Measurements from ENCODE around the gene MAPK13. TPM values are rescaled to one million over a fixed set of nuclear protein-coding genes. Genes with fewer than 3 reads are reported as not detected.

Gene MAPK13
- total RNA-seq, 4 donors from 2014 or later = 1.4 to 8.4 (median 3.1) TPM

- Histone ChIP-seq H3K4me1 (peaks cover 0 to 30% (median 16%) of the 10 kb centered on the region in 3 donors), H3K36me3 (no peaks in the 10 kb centered on the region), H3K27me3 (peaks cover 45% of the 10 kb centered on the region), H3K9me3 (no peaks in the 10 kb centered on the region), H3K4me3 (no peak overlapping the region), H3K27ac (no peak overlapping the region)
- 87 to 95% methylated on average over 3 to 4 of the region's 4 CpGs for WGBS, 2 donors (ENCODE audit: low coverage in 1 of 2)
- ATAC-seq = no peak
- TF ChIP-seq POLR2AphosphoS5 (IDR thresholded peaks at IDR 0.05) (no peak), CTCF (IDR thresholded peaks at IDR 0.05) (no peak), EP300 (IDR thresholded peaks at IDR 0.05) (no peak), POLR2A (IDR thresholded peaks at IDR 0.05) (no peak)
These were observed 3.6 kb downstream of the MAPK13 start for GRCh38 chr6:36133912-36134311.

GRCh38 chr6:36135053-36135731 is 4.9 kb downstream of the MAPK13 start:
- Histone ChIP-seq H3K9me3 (no peaks in the 10 kb centered on the region), H3K4me1 (peaks cover 0 to 25% (median 16%) of the 10 kb centered on the region in 3 donors), H3K4me3 (no peak overlapping the region), H3K27ac (no peak overlapping the region), H3K27me3 (peaks cover 32% of the 10 kb centered on the region), H3K36me3 (no peaks in the 10 kb centered on the region)
- WGBS, 2 donors (ENCODE audit: low coverage in 1 of 2) = 90 to 100% methylated on average over 4 of the region's 13 CpGs
- ATAC-seq = no peak
- TF ChIP-seq POLR2A (IDR thresholded peaks at IDR 0.05) = no peak
- TF ChIP-seq EP300 (IDR thresholded peaks at IDR 0.05) = no peak
- TF ChIP-seq POLR2AphosphoS5 (IDR thresholded peaks at IDR 0.05) = no peak

GRCh38 chr6:36136034-36136433 is 5.7 kb downstream of the MAPK13 start:
- TF ChIP-seq EP300 (IDR thresholded peaks at IDR 0.05) (no peak), POLR2AphosphoS5 (IDR thresholded peaks at IDR 0.05) (no peak), POLR2A (IDR thresholded peaks at IDR 0.05) (no peak)
- Histone ChIP-seq H3K27me3 (peaks cover 23% of the 10 kb centered on the region), H3K4me1 (peaks cover 0 to 17% (median 11%) of the 10 kb centered on the region in 3 donors), H3K27ac (no peak overlapping the region), H3K36me3 (no peaks in the 10 kb centered on the region), H3K4me3 (no peak overlapping the region), H3K9me3 (no peaks in the 10 kb centered on the region)
- no peak for ATAC-seq
- 100% methylated on average over 1 of the region's 2 CpGs; no CpG with 5 or more reads in 1 of the 2 donors for WGBS, 2 donors (ENCODE audit: low coverage in 1 of 2)

GRCh38 chr6:36136551-36136950 is 6.2 kb downstream of the MAPK13 start:
- TF ChIP-seq EP300 (IDR thresholded peaks at IDR 0.05) (no peak), POLR2A (IDR thresholded peaks at IDR 0.05) (no peak), POLR2AphosphoS5 (IDR thresholded peaks at IDR 0.05) (no peak), CTCF (IDR thresholded peaks at IDR 0.05) (no peak)
- H3K9me3 ChIP-seq = no peaks in the 10 kb centered on the region
- H3K27me3 ChIP-seq = peaks cover 19% of the 10 kb centered on the region
- WGBS, 2 donors (ENCODE audit: low coverage in 1 of 2) = 100% methylated on average over 2 of the region's 12 CpGs; no CpG with 5 or more reads in 1 of the 2 donors
- ATAC-seq = no peak
- H3K4me3 ChIP-seq = no peak overlapping the region
- no peaks in the 10 kb centered on the region for H3K36me3 ChIP-seq
- H3K4me1 ChIP-seq = peaks cover 0 to 11% (median 6%) of the 10 kb centered on the region in 3 donors
- H3K27ac ChIP-seq = no peak overlapping the region

- Histone ChIP-seq H3K27ac (no peak overlapping the region), H3K36me3 (no peaks in the 10 kb centered on the region), H3K27me3 (peaks cover 10% of the 10 kb centered on the region), H3K4me3 (no peak overlapping the region), H3K9me3 (no peaks in the 10 kb centered on the region), H3K4me1 (no peaks in the 10 kb centered on the region)
- 100% methylated on average over 2 to 3 of the region's 15 CpGs for WGBS, 2 donors (ENCODE audit: low coverage in 1 of 2)
- no peak for ATAC-seq
- no peak for TF ChIP-seq EP300 (IDR thresholded peaks at IDR 0.05)
- TF ChIP-seq POLR2A (IDR thresholded peaks at IDR 0.05) = no peak
- TF ChIP-seq CTCF (IDR thresholded peaks at IDR 0.05) = no peak
- no peak for TF ChIP-seq POLR2AphosphoS5 (IDR thresholded peaks at IDR 0.05)
These were observed 8.4 kb downstream of the MAPK13 start for GRCh38 chr6:36138667-36139066.

GRCh38 chr6:36139431-36139830 is 9.1 kb downstream of the MAPK13 start:
- Histone ChIP-seq H3K4me3 (no peak overlapping the region), H3K27me3 (peaks cover 10% of the 10 kb centered on the region), H3K9me3 (no peaks in the 10 kb centered on the region), H3K27ac (no peak overlapping the region), H3K36me3 (no peaks in the 10 kb centered on the region), H3K4me1 (no peaks in the 10 kb centered on the region)
- ATAC-seq = no peak
- TF ChIP-seq POLR2AphosphoS5 (IDR thresholded peaks at IDR 0.05) (no peak), POLR2A (IDR thresholded peaks at IDR 0.05) (no peak), EP300 (IDR thresholded peaks at IDR 0.05) (no peak), CTCF (IDR thresholded peaks at IDR 0.05) (peak in 2 of 4 experiments; percentile 7 to 14)
- WGBS, 2 donors (ENCODE audit: low coverage in 1 of 2) = 40% methylated on average over 1 of the region's 7 CpGs; no CpG with 5 or more reads in 1 of the 2 donors
